ENCODE results near the gene ASCL5. TPM values are rescaled to one million over a fixed set of nuclear protein-coding genes. Genes with fewer than 3 reads are reported as not detected.

ASCL5 gene
- total and polyA plus RNA-seq, 2 of the 13 experiments (the other 11 are each of a cell fraction or from before 2014, with no cell fraction given) = not detected

DNA sequence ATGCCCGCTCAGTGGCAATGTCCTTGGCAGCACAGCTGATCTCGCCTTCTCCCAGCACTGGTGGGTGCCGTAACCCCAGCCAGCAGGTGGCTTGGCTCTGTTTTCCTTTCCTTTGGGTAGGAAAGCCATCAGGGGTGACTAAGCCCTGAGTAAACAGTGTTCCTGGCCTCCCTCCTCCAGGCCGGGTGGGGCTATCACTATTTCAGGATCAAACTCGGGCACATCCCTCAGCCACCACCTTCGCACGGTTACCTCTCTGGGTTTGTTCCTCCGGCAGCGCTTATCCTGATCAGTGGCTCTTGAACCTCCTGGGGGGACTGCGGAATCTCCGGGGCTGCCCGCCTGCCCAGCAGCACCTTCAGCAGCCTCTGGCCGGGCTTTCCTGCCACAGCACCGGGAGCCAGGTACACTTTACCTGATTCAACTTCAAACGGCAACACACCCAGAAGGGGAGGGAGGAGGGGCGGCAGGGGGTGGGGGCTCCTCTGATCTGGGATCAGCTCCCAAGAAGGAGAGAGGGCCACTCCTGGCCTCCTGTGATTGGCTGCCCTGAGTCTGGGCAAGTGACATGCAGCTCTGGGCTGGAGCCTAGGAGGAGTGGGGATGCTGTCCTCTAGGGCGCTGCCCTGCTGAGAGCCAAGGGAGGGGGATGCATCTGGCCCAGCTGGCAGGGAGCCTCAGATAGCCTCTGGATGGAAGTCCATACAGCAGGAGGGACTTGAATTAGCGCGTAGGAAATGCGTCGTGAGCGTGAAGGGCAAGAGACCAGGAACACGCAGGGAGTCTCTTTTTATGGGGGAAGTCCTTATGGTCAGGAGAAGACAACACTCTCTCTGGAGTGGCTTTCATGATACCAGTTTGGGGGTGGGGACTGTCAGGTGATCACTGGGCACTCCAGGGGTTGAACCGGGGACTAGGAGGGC is at the start of gene ASCL5 (continued):
- TF ChIP-seq ZNF143 (CRISPR knock-in tag; IDR thresholded peaks at IDR 0.05) = no peak
- TF ChIP-seq, protein P1, sequence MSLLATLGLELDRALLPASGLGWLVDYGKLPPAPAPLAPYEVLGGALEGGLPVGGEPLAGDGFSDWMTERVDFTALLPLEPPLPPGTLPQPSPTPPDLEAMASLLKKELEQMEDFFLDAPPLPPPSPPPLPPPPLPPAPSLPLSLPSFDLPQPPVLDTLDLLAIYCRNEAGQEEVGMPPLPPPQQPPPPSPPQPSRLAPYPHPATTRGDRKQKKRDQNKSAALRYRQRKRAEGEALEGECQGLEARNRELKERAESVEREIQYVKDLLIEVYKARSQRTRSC (CRISPR knock-in tag; IDR thresholded peaks at IDR 0.05; ENCODE audit: low read depth) = no peak
- TF ChIP-seq HOXA7 (CRISPR knock-in tag; IDR thresholded peaks at IDR 0.05) = no peak
- no peak for TF ChIP-seq CREB1 (IDR thresholded peaks at IDR 0.05)
- 0 out of 2 replicates have a peak, but pooled peaks have one; percentile 14 for TF ChIP-seq CREB1 (CRISPR knock-in tag; IDR thresholded peaks at IDR 0.05)
- TF ChIP-seq, protein P2, sequence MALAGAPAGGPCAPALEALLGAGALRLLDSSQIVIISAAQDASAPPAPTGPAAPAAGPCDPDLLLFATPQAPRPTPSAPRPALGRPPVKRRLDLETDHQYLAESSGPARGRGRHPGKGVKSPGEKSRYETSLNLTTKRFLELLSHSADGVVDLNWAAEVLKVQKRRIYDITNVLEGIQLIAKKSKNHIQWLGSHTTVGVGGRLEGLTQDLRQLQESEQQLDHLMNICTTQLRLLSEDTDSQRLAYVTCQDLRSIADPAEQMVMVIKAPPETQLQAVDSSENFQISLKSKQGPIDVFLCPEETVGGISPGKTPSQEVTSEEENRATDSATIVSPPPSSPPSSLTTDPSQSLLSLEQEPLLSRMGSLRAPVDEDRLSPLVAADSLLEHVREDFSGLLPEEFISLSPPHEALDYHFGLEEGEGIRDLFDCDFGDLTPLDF (CRISPR knock-in tag; IDR thresholded peaks at IDR 0.05) = no peak
- no peak for TF ChIP-seq TEAD3 (CRISPR knock-in tag; optimal IDR thresholded peaks at IDR 0.05; ENCODE audit: borderline replicate concordance)
- peak; percentile 31; the same call in 1 of the 2 replicates for TF ChIP-seq RAD21 (CRISPR knock-in tag; IDR thresholded peaks at IDR 0.05)
- TF ChIP-seq KMT2B (CRISPR knock-in tag; IDR thresholded peaks at IDR 0.05) = no peak
- no peak for TF ChIP-seq TCF7 (IDR thresholded peaks at IDR 0.05; ENCODE audit: low read depth)
- TF ChIP-seq ZNF251 (CRISPR knock-in tag; IDR thresholded peaks at IDR 0.05) = no peak
- no peak for TF ChIP-seq ZNF773 (CRISPR knock-in tag; IDR thresholded peaks at IDR 0.05; ENCODE audit: borderline replicate concordance)
- TF ChIP-seq ZC3H13 (CRISPR knock-in tag; IDR thresholded peaks at IDR 0.05) = no peak
- TF ChIP-seq, protein P3, sequence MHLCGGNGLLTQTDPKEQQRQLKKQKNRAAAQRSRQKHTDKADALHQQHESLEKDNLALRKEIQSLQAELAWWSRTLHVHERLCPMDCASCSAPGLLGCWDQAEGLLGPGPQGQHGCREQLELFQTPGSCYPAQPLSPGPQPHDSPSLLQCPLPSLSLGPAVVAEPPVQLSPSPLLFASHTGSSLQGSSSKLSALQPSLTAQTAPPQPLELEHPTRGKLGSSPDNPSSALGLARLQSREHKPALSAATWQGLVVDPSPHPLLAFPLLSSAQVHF (CRISPR knock-in tag; IDR thresholded peaks at IDR 0.05) = no peak
- TF ChIP-seq, protein P4, sequence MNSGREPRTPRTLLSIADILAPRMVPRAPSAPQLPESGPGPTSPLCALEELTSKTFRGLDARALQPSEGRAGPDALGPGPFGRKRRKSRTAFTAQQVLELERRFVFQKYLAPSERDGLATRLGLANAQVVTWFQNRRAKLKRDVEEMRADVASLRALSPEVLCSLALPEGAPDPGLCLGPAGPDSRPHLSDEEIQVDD (CRISPR knock-in tag; IDR thresholded peaks at IDR 0.05; ENCODE audit: borderline replicate concordance) = no peak
- no peak for TF ChIP-seq ZKSCAN1 (IDR thresholded peaks at IDR 0.05; ENCODE audit: low read length)
- TF ChIP-seq RCOR2 (CRISPR knock-in tag; IDR thresholded peaks at IDR 0.05) = no peak
- TF ChIP-seq ZNF615 (CRISPR knock-in tag; IDR thresholded peaks at IDR 0.05; ENCODE audit: borderline replicate concordance) = no peak
- TF ChIP-seq EP300 (IDR thresholded peaks at IDR 0.05; ENCODE audit: low read depth in 2 of 2, low read length in 2 of 2) = no peak
- no peak for TF ChIP-seq EP300 (CRISPR knock-in tag; IDR thresholded peaks at IDR 0.05; ENCODE audit: borderline replicate concordance)
- no peak for TF ChIP-seq ZNF33B (CRISPR knock-in tag; IDR thresholded peaks at IDR 0.05)
- no peak for TF ChIP-seq PLRG1 (conservative IDR thresholded peaks at IDR 0.05)
- peak; percentile 66; the same call in 1 of the 2 replicates for TF ChIP-seq ZNF644 (CRISPR knock-in tag; IDR thresholded peaks at IDR 0.05; ENCODE audit: low read depth)
- TF ChIP-seq, protein P5, sequence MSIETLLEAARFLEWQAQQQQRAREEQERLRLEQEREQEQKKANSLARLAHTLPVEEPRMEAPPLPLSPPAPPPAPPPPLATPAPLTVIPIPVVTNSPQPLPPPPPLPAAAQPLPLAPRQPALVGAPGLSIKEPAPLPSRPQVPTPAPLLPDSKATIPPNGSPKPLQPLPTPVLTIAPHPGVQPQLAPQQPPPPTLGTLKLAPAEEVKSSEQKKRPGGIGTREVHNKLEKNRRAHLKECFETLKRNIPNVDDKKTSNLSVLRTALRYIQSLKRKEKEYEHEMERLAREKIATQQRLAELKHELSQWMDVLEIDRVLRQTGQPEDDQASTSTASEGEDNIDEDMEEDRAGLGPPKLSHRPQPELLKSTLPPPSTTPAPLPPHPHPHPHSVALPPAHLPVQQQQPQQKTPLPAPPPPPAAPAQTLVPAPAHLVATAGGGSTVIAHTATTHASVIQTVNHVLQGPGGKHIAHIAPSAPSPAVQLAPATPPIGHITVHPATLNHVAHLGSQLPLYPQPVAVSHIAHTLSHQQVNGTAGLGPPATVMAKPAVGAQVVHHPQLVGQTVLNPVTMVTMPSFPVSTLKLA (IDR thresholded peaks at IDR 0.05) = no peak
- TF ChIP-seq PAWR (CRISPR knock-in tag; IDR thresholded peaks at IDR 0.05; ENCODE audit: borderline replicate concordance) = no peak
- TF ChIP-seq, protein P6, sequence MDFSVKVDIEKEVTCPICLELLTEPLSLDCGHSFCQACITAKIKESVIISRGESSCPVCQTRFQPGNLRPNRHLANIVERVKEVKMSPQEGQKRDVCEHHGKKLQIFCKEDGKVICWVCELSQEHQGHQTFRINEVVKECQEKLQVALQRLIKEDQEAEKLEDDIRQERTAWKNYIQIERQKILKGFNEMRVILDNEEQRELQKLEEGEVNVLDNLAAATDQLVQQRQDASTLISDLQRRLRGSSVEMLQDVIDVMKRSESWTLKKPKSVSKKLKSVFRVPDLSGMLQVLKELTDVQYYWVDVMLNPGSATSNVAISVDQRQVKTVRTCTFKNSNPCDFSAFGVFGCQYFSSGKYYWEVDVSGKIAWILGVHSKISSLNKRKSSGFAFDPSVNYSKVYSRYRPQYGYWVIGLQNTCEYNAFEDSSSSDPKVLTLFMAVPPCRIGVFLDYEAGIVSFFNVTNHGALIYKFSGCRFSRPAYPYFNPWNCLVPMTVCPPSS (IDR thresholded peaks at IDR 0.05) = no peak
- TF ChIP-seq KLF9 (CRISPR knock-in tag; IDR thresholded peaks at IDR 0.05; ENCODE audit: low read depth) = no peak
